CD4-positive, alpha-beta memory T cell (primary cell): Measurements from ENCODE around the gene SLC2A10. TPM values are rescaled to one million over a fixed set of nuclear protein-coding genes. Genes with fewer than 3 reads are reported as not detected.

Experiments
- CTCF ChIA-PET: fragments of 350-600 bp; sonication (Branson Sonifier 250); formaldehyde crosslinking; loops from one replicate; lab custom pipeline; 2021; ENCODE audit warnings: inconsistent platforms; ENCODE audit not compliant: partially characterized antibody; lab: Charles Lee
- POLR2A ChIA-PET: fragments of 350-600 bp; sonication (Branson Sonifier 250); formaldehyde crosslinking; loops from one replicate; lab custom pipeline; 2021; ENCODE audit not compliant: partially characterized antibody; lab: Charles Lee
- DNase-seq, 5 donors: peaks; one replicate each; pipeline versions ENCODE4 v3.0.0 to v3.0.0-alpha.2; 2020 to 2022; ENCODE audit warnings: mixed read lengths in 1 of 5
- H3K27ac ChIP-seq: one replicate; pipeline ENCODE4 v1.7.0; 2013; ENCODE audit warnings: low read depth, low read length
- H3K27me3 ChIP-seq: 2 replicates; pipeline ENCODE4 v1.7.0; 2013; ENCODE audit warnings: mild to moderate bottlenecking, low read length, moderate library complexity; ENCODE audit not compliant: insufficient read depth
- H3K36me3 ChIP-seq: 2 replicates; pipeline ENCODE4 v1.7.0; 2013; ENCODE audit warnings: mild to moderate bottlenecking, low read length, moderate library complexity; ENCODE audit not compliant: insufficient read depth
- H3K4me1 ChIP-seq: 2 replicates; pipeline ENCODE4 v1.7.0; 2013; ENCODE audit warnings: mild to moderate bottlenecking, low read length, moderate library complexity; ENCODE audit not compliant: insufficient read depth
- H3K4me3 ChIP-seq, 2 donors: one replicate each; pipeline ENCODE4 v1.7.0; 2013; ENCODE audit warnings: low read length in 2 of 2, mild to moderate bottlenecking in 1 of 2
- H3K9me3 ChIP-seq, 2 donors: one replicate each; pipeline ENCODE4 v1.7.0; 2013; ENCODE audit warnings: low read length in 2 of 2, control low read depth in 1 of 2; ENCODE audit not compliant: control insufficient read depth in 1 of 2
- H3K27ac Mint-ChIP-seq, 7 donors: one replicate each; pipeline ENCODE4 v1.8.0; 2020 to 2021; ENCODE audit warnings: mixed read lengths in 7 of 7, mild to moderate bottlenecking in 6 of 7, inconsistent platforms in 3 of 7, moderate library complexity in 3 of 7
- H3K27me3 Mint-ChIP-seq, 2 donors: one replicate each; pipeline ENCODE4 v1.8.0; 2020 to 2021; ENCODE audit warnings: mixed read lengths in 2 of 2
- H3K36me3 Mint-ChIP-seq, 2 donors: one replicate each; pipeline ENCODE4 v1.8.0; 2020 to 2021; ENCODE audit warnings: mixed read lengths in 2 of 2, inconsistent platforms in 1 of 2, mild to moderate bottlenecking in 1 of 2
- H3K4me1 Mint-ChIP-seq, 4 donors: one replicate each; pipeline ENCODE4 v1.8.0; 2020 to 2021; ENCODE audit warnings: mixed read lengths in 4 of 4, mild to moderate bottlenecking in 1 of 4
- H3K4me3 Mint-ChIP-seq, 8 donors: one replicate each; pipeline ENCODE4 v1.8.0; 2020 to 2021; ENCODE audit warnings: mixed read lengths in 8 of 8, mild to moderate bottlenecking in 7 of 8, moderate library complexity in 6 of 8, inconsistent platforms in 3 of 8
- H3K9me3 Mint-ChIP-seq, 8 donors: one replicate each; pipeline ENCODE4 v1.8.0; 2020 to 2021; ENCODE audit warnings: mixed read lengths in 8 of 8, mild to moderate bottlenecking in 5 of 8, inconsistent platforms in 3 of 8, moderate library complexity in 1 of 8
- intact Hi-C: fragments of 100-400 bp; cut with micrococcal nuclease; formaldehyde crosslinking; loops from one replicate; pipeline ENCODE4 v1.15.1; 2023
- polyA plus RNA-seq, 2 donors: library from polyadenylated mRNA; unstranded; fragments of 300-500 nt; fragmentation: Illumina TruSeq; gene quantifications; one replicate each; pipeline ENCODE4 v1.2.3, GENCODE V29; 2021
- total RNA-seq, 2 experiments: library from RNA; stranded (reverse); gene quantifications; one replicate each; pipeline ENCODE4 v1.2.3, GENCODE V29; 2021

SLC2A10 gene
- total and polyA plus RNA-seq, 4 experiments from 2014 or later: not detected

DNA sequence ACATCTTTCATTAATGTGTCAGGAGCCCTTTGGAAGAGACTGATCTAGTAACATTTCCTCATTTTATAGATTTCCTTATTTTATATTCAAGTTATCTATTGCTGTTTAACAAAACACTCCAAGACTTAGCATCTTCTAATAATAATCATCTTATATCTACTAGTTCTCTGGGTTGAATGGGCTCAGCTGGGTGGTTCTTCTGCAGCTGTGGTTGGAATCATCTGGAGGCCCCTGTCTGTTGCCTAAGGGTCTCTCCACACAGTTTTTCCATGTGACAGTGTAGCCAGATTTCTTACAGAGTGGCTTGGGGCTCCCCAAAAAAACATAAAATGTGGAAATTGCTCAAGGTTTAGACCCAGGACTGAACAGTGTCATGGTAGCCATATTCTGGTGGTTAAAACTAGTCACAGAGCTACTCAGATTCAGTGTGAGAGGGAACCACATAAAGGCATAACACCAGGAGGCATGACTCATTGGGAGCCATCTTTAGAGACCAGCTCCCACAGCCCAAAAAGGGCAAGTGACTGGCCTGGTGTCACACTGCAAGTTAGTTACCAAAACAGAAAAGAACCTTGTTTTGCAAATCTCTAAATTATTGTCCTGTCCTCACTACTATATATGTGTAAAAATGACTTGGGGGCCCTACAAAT lies 11.5 kb downstream of the SLC2A10 start:
- Histone ChIP-seq H3K9me3 (no peaks in the 10 kb centered on the region), H3K27me3 (no peaks in the 10 kb centered on the region), H3K36me3 (no peaks in the 10 kb centered on the region), H3K4me3 (no peak overlapping the region), H3K27ac (no peak overlapping the region), H3K4me1 (no peaks in the 10 kb centered on the region)
- DNase-seq: no peak
- Mint-ChIP-seq H3K27ac (no peak overlapping the region), H3K36me3 (no peaks in the 10 kb centered on the region), H3K27me3 (peaks cover 1 to 5% of the 10 kb centered on the region in 2 donors), H3K4me3 (no peak overlapping the region), H3K4me1 (no peaks in the 10 kb centered on the region), H3K9me3 (peaks cover 0 to 22% (median 6%) of the 10 kb centered on the region in 8 donors)
- POLR2A ChIA-PET: no interaction called here
- CTCF ChIA-PET: interaction anchor here (0.6 kb wide), 1 partner anchor 50 kb away, joined by 3 read pairs; no protein-coding TSS in a partner anchor
- intact Hi-C loops: no loop called here

DNA sequence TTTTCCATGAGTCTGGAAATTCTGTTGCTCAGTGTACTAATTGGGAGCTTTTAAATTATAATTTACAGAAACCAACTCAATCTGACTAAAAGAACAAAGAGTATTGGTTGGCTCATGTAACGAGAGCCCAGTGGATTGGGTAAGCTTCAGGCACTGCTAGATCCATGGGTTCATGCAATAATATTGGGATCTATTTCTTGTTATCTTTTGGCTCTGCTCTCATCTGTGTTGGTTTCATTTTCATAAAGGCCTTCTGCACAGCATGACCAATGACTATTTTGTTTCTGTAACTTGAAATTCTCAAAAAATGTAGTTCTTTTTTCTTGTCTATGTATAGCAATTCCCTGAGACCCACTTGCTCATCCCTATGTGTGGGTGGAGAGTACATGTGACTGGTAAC lies 12.0 kb downstream of the SLC2A10 start:
- no peak overlapping the region for H3K4me3 Mint-ChIP-seq
- Histone ChIP-seq H3K4me3 (no peak overlapping the region), H3K27ac (no peak overlapping the region), H3K36me3 (no peaks in the 10 kb centered on the region), H3K9me3 (no peaks in the 10 kb centered on the region), H3K27me3 (no peaks in the 10 kb centered on the region), H3K4me1 (no peaks in the 10 kb centered on the region)
- peaks cover 1 to 5% of the 10 kb centered on the region in 2 donors for H3K27me3 Mint-ChIP-seq
- H3K36me3 Mint-ChIP-seq: no peaks in the 10 kb centered on the region
- intact Hi-C loops: no loop called here
- POLR2A ChIA-PET: no interaction called here
- no peaks in the 10 kb centered on the region for H3K4me1 Mint-ChIP-seq
- H3K27ac Mint-ChIP-seq: no peak overlapping the region
- no peak for DNase-seq
- peaks cover 0 to 22% (median 6%) of the 10 kb centered on the region in 8 donors for H3K9me3 Mint-ChIP-seq
- CTCF ChIA-PET: interaction anchor here (0.6 kb wide), 1 partner anchor 49 kb away, joined by 3 read pairs; no protein-coding TSS in a partner anchor

DNA sequence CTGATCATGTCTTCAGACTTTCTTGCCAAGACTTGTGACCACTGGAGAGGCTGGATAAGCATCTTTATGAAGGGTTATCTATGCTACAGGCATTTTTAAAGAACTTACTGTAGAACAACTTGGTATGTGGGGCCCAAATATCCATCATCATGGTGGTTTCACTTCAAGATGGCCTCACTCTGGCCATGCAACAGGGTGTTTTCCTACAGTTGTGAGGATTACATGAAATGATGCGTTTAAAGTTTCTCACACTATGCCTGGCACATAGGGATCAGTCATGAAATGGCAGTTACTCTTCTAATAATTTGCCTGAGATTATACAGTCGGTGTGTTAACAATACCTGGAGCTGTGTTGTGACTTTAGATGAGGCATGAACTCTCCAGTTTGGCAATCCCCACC lies 13.0 kb downstream of the SLC2A10 start:
- no peaks in the 10 kb centered on the region for H3K4me1 Mint-ChIP-seq

DNA sequence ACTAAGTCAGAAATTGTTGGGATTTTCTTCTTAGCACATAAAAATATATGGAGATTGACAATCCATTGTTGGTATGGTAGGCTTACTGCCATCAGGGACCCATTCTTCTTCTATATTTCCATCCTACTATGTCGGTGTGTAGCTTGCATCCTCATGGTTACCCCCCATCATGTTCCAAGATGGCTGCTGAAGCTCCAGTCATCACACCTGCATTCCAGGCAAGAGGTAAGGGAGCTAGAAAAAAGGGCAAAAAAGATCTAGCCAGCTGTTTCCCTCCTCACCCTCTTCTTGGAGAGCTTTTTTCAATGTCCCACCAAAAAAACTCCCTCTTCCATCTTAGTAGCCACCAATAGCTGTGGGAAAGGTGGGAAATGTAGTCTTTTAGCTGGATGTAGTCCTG lies 13.6 kb downstream of the SLC2A10 start:
- peaks cover 0 to 22% (median 6%) of the 10 kb centered on the region in 8 donors for H3K9me3 Mint-ChIP-seq
- no peak for DNase-seq
- peaks cover 1 to 5% of the 10 kb centered on the region in 2 donors for H3K27me3 Mint-ChIP-seq
- Histone ChIP-seq H3K27ac (no peak overlapping the region), H3K27me3 (no peaks in the 10 kb centered on the region), H3K36me3 (no peaks in the 10 kb centered on the region), H3K4me1 (no peaks in the 10 kb centered on the region), H3K4me3 (no peak overlapping the region), H3K9me3 (no peaks in the 10 kb centered on the region)
- no peaks in the 10 kb centered on the region for H3K36me3 Mint-ChIP-seq
- H3K27ac Mint-ChIP-seq: no peak overlapping the region
- no peak overlapping the region for H3K4me3 Mint-ChIP-seq
- no peaks in the 10 kb centered on the region for H3K4me1 Mint-ChIP-seq
- intact Hi-C loops: no loop called here
- POLR2A ChIA-PET: no interaction called here
- CTCF ChIA-PET: no interaction called here

More for the DNA sequence above, 13.0 kb downstream of the SLC2A10 start:
- POLR2A ChIA-PET: no interaction called here
- intact Hi-C loops: no loop called here
- Mint-ChIP-seq H3K4me3 (no peak overlapping the region), H3K27me3 (peaks cover 1 to 5% of the 10 kb centered on the region in 2 donors), H3K27ac (no peak overlapping the region), H3K9me3 (peaks cover 0 to 22% (median 6%) of the 10 kb centered on the region in 8 donors), H3K36me3 (no peaks in the 10 kb centered on the region)
- CTCF ChIA-PET: no interaction called here
- Histone ChIP-seq H3K9me3 (no peaks in the 10 kb centered on the region), H3K27me3 (no peaks in the 10 kb centered on the region), H3K4me1 (no peaks in the 10 kb centered on the region), H3K36me3 (no peaks in the 10 kb centered on the region), H3K27ac (no peak overlapping the region), H3K4me3 (no peak overlapping the region)
- DNase-seq: no peak

DNA sequence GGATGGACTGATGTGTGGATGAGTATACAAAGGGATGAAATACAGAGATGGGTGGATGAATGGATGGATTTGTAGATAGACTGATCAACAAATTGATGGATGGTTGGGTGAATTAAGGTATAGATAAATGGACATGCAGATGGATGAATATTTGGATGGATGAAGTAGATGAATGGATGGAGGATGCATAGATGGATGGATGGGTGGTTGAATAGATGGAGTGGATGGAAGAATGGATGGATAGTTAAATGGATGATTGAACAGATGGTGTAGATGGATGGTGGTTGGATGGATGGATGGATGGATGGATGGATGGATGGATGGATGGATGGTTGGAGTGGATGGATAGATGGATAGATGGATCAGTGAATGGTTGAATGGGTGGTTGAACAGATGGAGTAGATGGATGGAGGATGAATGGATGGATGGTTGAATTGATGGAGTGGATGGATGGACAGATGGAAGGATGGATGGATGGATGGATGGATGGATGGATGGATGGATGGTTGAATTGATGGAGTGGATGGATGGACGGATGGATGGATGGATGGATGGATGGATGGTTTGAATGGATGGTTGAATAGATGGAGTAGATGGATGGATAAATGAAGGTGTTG lies 15.0 kb downstream of the SLC2A10 start:
- DNase-seq: no peak
- Mint-ChIP-seq H3K27me3 (peaks cover 1 to 5% of the 10 kb centered on the region in 2 donors), H3K4me1 (no peaks in the 10 kb centered on the region), H3K9me3 (peaks cover 0 to 22% (median 5%) of the 10 kb centered on the region in 8 donors), H3K4me3 (no peak overlapping the region), H3K36me3 (no peaks in the 10 kb centered on the region), H3K27ac (no peak overlapping the region)
- intact Hi-C loops: no loop called here
- ChIA-PET POLR2A (no interaction called here), CTCF (no interaction called here)
- no peaks in the 10 kb centered on the region for H3K4me1 ChIP-seq
- H3K27ac ChIP-seq: no peak overlapping the region
- no peak overlapping the region for H3K4me3 ChIP-seq
- H3K36me3 ChIP-seq: no peaks in the 10 kb centered on the region
- no peaks in the 10 kb centered on the region for H3K27me3 ChIP-seq
- H3K9me3 ChIP-seq: no peaks in the 10 kb centered on the region

DNA sequence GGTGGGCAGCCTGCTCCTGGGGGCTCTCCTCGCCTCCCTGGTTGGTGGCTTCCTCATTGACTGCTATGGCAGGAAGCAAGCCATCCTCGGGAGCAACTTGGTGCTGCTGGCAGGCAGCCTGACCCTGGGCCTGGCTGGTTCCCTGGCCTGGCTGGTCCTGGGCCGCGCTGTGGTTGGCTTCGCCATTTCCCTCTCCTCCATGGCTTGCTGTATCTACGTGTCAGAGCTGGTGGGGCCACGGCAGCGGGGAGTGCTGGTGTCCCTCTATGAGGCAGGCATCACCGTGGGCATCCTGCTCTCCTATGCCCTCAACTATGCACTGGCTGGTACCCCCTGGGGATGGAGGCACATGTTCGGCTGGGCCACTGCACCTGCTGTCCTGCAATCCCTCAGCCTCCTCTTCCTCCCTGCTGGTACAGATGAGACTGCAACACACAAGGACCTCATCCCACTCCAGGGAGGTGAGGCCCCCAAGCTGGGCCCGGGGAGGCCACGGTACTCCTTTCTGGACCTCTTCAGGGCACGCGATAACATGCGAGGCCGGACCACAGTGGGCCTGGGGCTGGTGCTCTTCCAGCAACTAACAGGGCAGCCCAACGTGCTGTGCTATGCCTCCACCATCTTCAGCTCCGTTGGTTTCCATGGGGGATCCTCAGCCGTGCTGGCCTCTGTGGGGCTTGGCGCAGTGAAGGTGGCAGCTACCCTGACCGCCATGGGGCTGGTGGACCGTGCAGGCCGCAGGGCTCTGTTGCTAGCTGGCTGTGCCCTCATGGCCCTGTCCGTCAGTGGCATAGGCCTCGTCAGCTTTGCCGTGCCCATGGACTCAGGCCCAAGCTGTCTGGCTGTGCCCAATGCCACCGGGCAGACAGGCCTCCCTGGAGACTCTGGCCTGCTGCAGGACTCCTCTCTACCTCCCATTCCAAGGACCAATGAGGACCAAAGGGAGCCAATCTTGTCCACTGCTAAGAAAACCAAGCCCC lies 16.0 kb downstream of the SLC2A10 start:
- ChIA-PET POLR2A (no interaction called here), CTCF (no interaction called here)
- no peaks in the 10 kb centered on the region for H3K36me3 Mint-ChIP-seq
- H3K4me3 ChIP-seq: no peak overlapping the region
- intact Hi-C loops: no loop called here
- H3K4me1 Mint-ChIP-seq: no peaks in the 10 kb centered on the region
- no peaks in the 10 kb centered on the region for H3K36me3 ChIP-seq
- H3K4me3 Mint-ChIP-seq: no peak overlapping the region
- no peaks in the 10 kb centered on the region for H3K4me1 ChIP-seq
- H3K27ac Mint-ChIP-seq: no peak overlapping the region
- H3K9me3 ChIP-seq: no peaks in the 10 kb centered on the region
- peaks cover 0 to 13% (median 1%) of the 10 kb centered on the region in 8 donors for H3K9me3 Mint-ChIP-seq
- H3K27me3 Mint-ChIP-seq: peaks cover 0 to 6% of the 10 kb centered on the region in 2 donors
- DNase-seq: no peak
- H3K27me3 ChIP-seq: no peaks in the 10 kb centered on the region
- H3K27ac ChIP-seq: no peak overlapping the region

DNA sequence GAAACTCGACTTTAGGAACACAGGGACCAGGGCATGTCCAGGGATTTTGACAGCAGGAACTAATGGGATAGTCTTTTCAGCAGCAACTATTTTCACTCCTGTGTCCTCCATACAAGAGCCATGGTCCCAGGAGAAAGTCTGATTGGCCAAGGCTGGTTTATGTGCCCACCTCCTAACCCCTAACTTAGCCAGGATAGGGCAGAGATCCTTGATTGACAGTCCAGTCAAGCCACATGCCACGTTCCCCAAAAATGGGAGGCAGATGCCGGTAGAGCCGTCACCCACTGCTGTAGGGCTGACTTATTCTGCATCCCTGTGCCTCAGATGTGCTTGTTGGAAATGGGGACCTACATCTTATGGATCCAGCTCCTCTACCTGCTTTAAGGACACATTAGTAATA lies 22.3 kb downstream of the SLC2A10 start:
- intact Hi-C loops: no loop called here
- H3K4me3 Mint-ChIP-seq: no peak overlapping the region
- POLR2A ChIA-PET: no interaction called here

More for the DNA sequence above, 22.3 kb downstream of the SLC2A10 start:
- H3K4me1 ChIP-seq: no peaks in the 10 kb centered on the region
- H3K27me3 ChIP-seq: no peaks in the 10 kb centered on the region
- Mint-ChIP-seq H3K9me3 (no peaks in the 10 kb centered on the region), H3K27me3 (peaks cover 5 to 15% of the 10 kb centered on the region in 2 donors), H3K27ac (no peak overlapping the region), H3K4me1 (no peaks in the 10 kb centered on the region), H3K36me3 (no peaks in the 10 kb centered on the region)
- H3K27ac ChIP-seq: no peak overlapping the region
- H3K9me3 ChIP-seq: no peaks in the 10 kb centered on the region
- no peak for DNase-seq
- CTCF ChIA-PET: no interaction called here
- H3K36me3 ChIP-seq: no peaks in the 10 kb centered on the region
- H3K4me3 ChIP-seq: no peak overlapping the region
